ENCODE data around the gene KBTBD12.
A peak's percentile ranks its signal among the peaks of the same experiment; 100 is the strongest.

Gene KBTBD12

GRCh38 chr3:127985655-127986225 is 70.7 kb downstream of the KBTBD12 start:
- DNase-seq (ENCODE audit: low spot score), result no peak

GRCh38 chr3:127986803-127987202 is 71.8 kb downstream of the KBTBD12 start:
- DNase-seq (ENCODE audit: low spot score), result peak; percentile 21

GRCh38 chr3:127987309-127987995 is 72.4 kb downstream of the KBTBD12 start:
- DNase-seq (ENCODE audit: low spot score), result peak; percentile 70

- DNase-seq (ENCODE audit: low spot score), result no peak
Measured at GRCh38 chr3:127988770-127989557, 73.9 kb downstream of the KBTBD12 start.

GRCh38 chr3:127990051-127990450 is 75.0 kb downstream of the KBTBD12 start:
- DNase-seq (ENCODE audit: low spot score), result no peak

- DNase-seq (ENCODE audit: low spot score), result no peak
Measured at GRCh38 chr3:127990461-127990860, 75.4 kb downstream of the KBTBD12 start.

GRCh38 chr3:127991251-127991650 is 76.2 kb downstream of the KBTBD12 start:
- no peak for DNase-seq (ENCODE audit: low spot score)

GRCh38 chr3:127991681-127992080 is 76.6 kb downstream of the KBTBD12 start:
- no peak for DNase-seq (ENCODE audit: low spot score)

- no peak for DNase-seq (ENCODE audit: low spot score)
Measured at GRCh38 chr3:127992127-127992526, 77.1 kb downstream of the KBTBD12 start.

- DNase-seq (ENCODE audit: low spot score), result no peak
Measured at GRCh38 chr3:127994011-127994410, 79.0 kb downstream of the KBTBD12 start.

GRCh38 chr3:127997016-127997415 is 82.0 kb downstream of the KBTBD12 start:
- DNase-seq (ENCODE audit: low spot score), result no peak

GRCh38 chr3:127997961-127998360 is 82.9 kb downstream of the KBTBD12 start:
- no peak for DNase-seq (ENCODE audit: low spot score)

- no peak for DNase-seq (ENCODE audit: low spot score)
Measured at GRCh38 chr3:127998596-127998995, 83.6 kb downstream of the KBTBD12 start.

- peak; percentile 8 for DNase-seq (ENCODE audit: low spot score)
Measured at GRCh38 chr3:127999509-128000106, 84.6 kb downstream of the KBTBD12 start.

GRCh38 chr3:128001576-128001975 is 86.5 kb downstream of the KBTBD12 start:
- no peak for DNase-seq (ENCODE audit: low spot score)

- DNase-seq (ENCODE audit: low spot score), result no peak
Measured at GRCh38 chr3:128004661-128005060, 89.6 kb downstream of the KBTBD12 start.

GRCh38 chr3:128006061-128007032 is 91.3 kb downstream of the KBTBD12 start:
- DNase-seq (ENCODE audit: low spot score), result no peak

- no peak for DNase-seq (ENCODE audit: low spot score)
Measured at GRCh38 chr3:128007033-128007424, 92.0 kb downstream of the KBTBD12 start.

- no peak for DNase-seq (ENCODE audit: low spot score)
Measured at GRCh38 chr3:128009952-128010846, 95.2 kb downstream of the KBTBD12 start.

GRCh38 chr3:128011140-128011539 is 96.1 kb downstream of the KBTBD12 start:
- no peak for DNase-seq (ENCODE audit: low spot score)
